GM12873 (cell line): ENCODE results near the gene MACF1.

ENCODE experiments used
- CTCF ChIP-seq: IDR thresholded peaks from 2 replicates; pipeline ENCODE4 v1.5.1; 2012; ENCODE audit warnings: low read depth, mild to moderate bottlenecking, moderate library complexity, low read length, control low read depth; ENCODE audit not compliant: insufficient read depth; ENCODE audit errors: missing control alignments

MACF1 gene

GRCh38 chr1:39452081-39452480, 247.6 kb downstream of the MACF1 start:
- no peak for TF ChIP-seq CTCF

- no peak for TF ChIP-seq CTCF
Observed at GRCh38 chr1:39452540-39452939, 248.0 kb downstream of the MACF1 start.

GRCh38 chr1:39453603-39454002, 249.1 kb downstream of the MACF1 start:
- TF ChIP-seq CTCF: no peak

- no peak for TF ChIP-seq CTCF
Observed at GRCh38 chr1:39458991-39459390, 254.5 kb downstream of the MACF1 start.

GRCh38 chr1:39462074-39462473, 257.6 kb downstream of the MACF1 start:
- no peak for TF ChIP-seq CTCF

- TF ChIP-seq CTCF: no peak
Observed at GRCh38 chr1:39466413-39467107, 262.1 kb downstream of the MACF1 start.

- no peak for TF ChIP-seq CTCF
Observed at GRCh38 chr1:39469150-39469549, 264.7 kb downstream of the MACF1 start.
